HCT116 (cell line): ENCODE results near the gene IPCEF1. TPM values are rescaled to one million over a fixed set of nuclear protein-coding genes. Genes with fewer than 3 reads are reported as not detected.

Source experiments
- ATAC-seq: fragments of 200-7000 bp; cut with Tn5 transposase; 2 replicates; pipeline ENCODE4 v1.9.1; 2020; ENCODE audit warnings: mild to moderate bottlenecking, moderate library complexity
- BruUV-seq: library from RNA; stranded (reverse); fragments of 400-500 nt; replicated peaks from 2 replicates; lab custom pipeline; 2021; lab: Mats Ljungman, UMichigan
- CTCF ChIA-PET: fragments of 300-600 bp; sonication (Branson Sonifier 250); formaldehyde crosslinking; loops from one replicate; lab custom pipeline; 2021; ENCODE audit warnings: antibody characterized with exemption; lab: Charles Lee
- POLR2A ChIA-PET: fragments of 300-600, 350-600 bp; sonication (Branson Sonifier 250); formaldehyde crosslinking; loops from one replicate; lab custom pipeline; 2021; ENCODE audit warnings: antibody characterized with exemption; lab: Charles Lee
- RAD21 ChIA-PET, 2 experiments: fragments of 300-600 bp; sonication (Branson Sonifier 250); formaldehyde crosslinking; loops; one replicate each; lab custom pipeline; 2023; ENCODE audit warnings: low total read pairs in 2 of 2; ENCODE audit not compliant: uncharacterized antibody in 2 of 2, unreplicated experiment in 2 of 2, low non-redundant PET in 1 of 2; lab: Charles Lee
- DNase-seq: peaks from one replicate; pipeline ENCODE4 v3.0.0-alpha.2; 2010; ENCODE audit warnings: low read depth, low spot score
- H2AFZ ChIP-seq: fragments of 200-600 bp; shearing (Covaris generic), sonication (generic); 2 replicates; pipeline ENCODE4 v1.6.1; 2017; ENCODE audit warnings: low read depth, mixed run types, mixed read lengths, antibody characterized with exemption, low read length; ENCODE audit not compliant: poor library complexity, severe bottlenecking
- H3K27ac ChIP-seq: 2 replicates; pipeline ENCODE4 v1.5.1; 2012; ENCODE audit warnings: low read depth, low read length
- H3K27me3 ChIP-seq: fragments of 200-600 bp; sonication (generic); 2 replicates; pipeline ENCODE4 v1.6.1; 2016; ENCODE audit warnings: mixed run types, low read length, mixed read lengths; ENCODE audit not compliant: insufficient read depth
- H3K36me3 ChIP-seq, 2 experiments: fragments of 200-500 bp in 1 of 2; fragments of 200-600 bp in 1 of 2; sonication (Bioruptor generic) in 1 of 2; sonication (generic) in 1 of 2; 2 replicates each; pipeline versions ENCODE4 v1.5.1 to v1.6.1; 2014 to 2016; ENCODE audit warnings: low read length in 2 of 2, inconsistent platforms in 1 of 2, mixed read lengths in 1 of 2, mixed run types in 1 of 2; ENCODE audit not compliant: insufficient read depth in 2 of 2, control insufficient read depth in 1 of 2
- H3K4me1 ChIP-seq, 2 experiments: fragments of 200-600 bp in 1 of 2; sonication (generic) in 1 of 2; 2 replicates each; pipeline versions ENCODE4 v1.5.1 to v1.6.1; 2012 to 2017; ENCODE audit warnings: low read length in 2 of 2, inconsistent platforms in 1 of 2, mild to moderate bottlenecking in 1 of 2, mixed read lengths in 1 of 2, mixed run types in 1 of 2, moderate library complexity in 1 of 2; ENCODE audit not compliant: insufficient read depth in 2 of 2, control insufficient read depth in 1 of 2
- H3K4me2 ChIP-seq: fragments of 200-600 bp; sonication (generic); 2 replicates; pipeline ENCODE4 v1.6.1; 2017; ENCODE audit warnings: mixed run types, low read length, mixed read lengths
- H3K4me3 ChIP-seq, 2 experiments: fragments of 200-600 bp in 1 of 2; sonication (generic) in 1 of 2; replicated peaks in 1 of 2; 2 replicates each; pipeline ENCODE4 v1.5.1; 2011 to 2016; ENCODE audit warnings: low read length in 2 of 2, control low read depth in 1 of 2, low read depth in 1 of 2, mild to moderate bottlenecking in 1 of 2, mixed read lengths in 1 of 2, mixed run types in 1 of 2
- H3K79me2 ChIP-seq: fragments of 200-600 bp; sonication (generic); 2 replicates; pipeline ENCODE4 v1.6.1; 2017; ENCODE audit warnings: mild to moderate bottlenecking, mixed run types, low read length, moderate library complexity, mixed read lengths; ENCODE audit not compliant: insufficient read depth
- H3K9ac ChIP-seq: fragments of 200-600 bp; sonication (generic); 2 replicates; pipeline ENCODE4 v1.6.1; 2016; ENCODE audit warnings: low read length, mixed read lengths
- H3K9me2 ChIP-seq: fragments of 200-600 bp; sonication (generic), shearing (Covaris generic); 2 replicates; pipeline ENCODE4 v1.6.1; 2017; ENCODE audit warnings: mixed run types, mild to moderate bottlenecking, moderate library complexity; ENCODE audit not compliant: insufficient read depth
- H3K9me3 ChIP-seq, 2 experiments: fragments of 200-500 bp in 1 of 2; fragments of 200-600 bp in 1 of 2; sonication (Bioruptor generic) in 1 of 2; sonication (generic) in 1 of 2; 2 replicates each; pipeline ENCODE4 v1.6.1; 2014 to 2017; ENCODE audit warnings: low read length in 2 of 2, mixed read lengths in 2 of 2, inconsistent platforms in 1 of 2, low read depth in 1 of 2, mild to moderate bottlenecking in 1 of 2, mixed run types in 1 of 2, moderate library complexity in 1 of 2; ENCODE audit not compliant: control insufficient read depth in 1 of 2, insufficient read depth in 1 of 2
- H4K20me1 ChIP-seq: fragments of 200-600 bp; sonication (generic), shearing (Covaris generic); 2 replicates; pipeline ENCODE4 v1.6.1; 2017; ENCODE audit warnings: mixed run types, mild to moderate bottlenecking, moderate library complexity; ENCODE audit not compliant: insufficient read depth
- CBX3 ChIP-seq: IDR thresholded peaks from 2 replicates; pipeline ENCODE4 v1.6.1; 2012; ENCODE audit warnings: low read depth
- CEBPB ChIP-seq: IDR thresholded peaks from 2 replicates; pipeline ENCODE4 v1.6.1; 2012; ENCODE audit warnings: low read depth
- EGR1 ChIP-seq: IDR thresholded peaks from 2 replicates; pipeline ENCODE4 v1.6.1; 2012; ENCODE audit warnings: low read depth
- ELF1 ChIP-seq: IDR thresholded peaks from 2 replicates; pipeline ENCODE4 v1.6.1; 2012; ENCODE audit warnings: low read depth, borderline replicate concordance
- EZH2 ChIP-seq: fragments of 200-600 bp; sonication (generic); IDR thresholded peaks from 2 replicates; pipeline ENCODE4 v1.6.1; 2017; ENCODE audit warnings: antibody characterized with exemption, mixed run types
- EZH2phosphoT487 ChIP-seq: fragments of 200-600 bp; IDR thresholded peaks from 2 replicates; pipeline ENCODE4 v1.6.1; 2018; ENCODE audit warnings: antibody characterized with exemption, borderline replicate concordance
- FOSL1 ChIP-seq: IDR thresholded peaks from 2 replicates; pipeline ENCODE4 v1.6.1; 2012; ENCODE audit warnings: low read depth
- POLR2AphosphoS5 ChIP-seq: IDR thresholded peaks from 2 replicates; pipeline ENCODE4 v1.6.1; 2011; ENCODE audit warnings: mild to moderate bottlenecking, low read depth, low read length, moderate library complexity
- RAD21 ChIP-seq: IDR thresholded peaks from 2 replicates; pipeline ENCODE4 v1.6.1; 2012; ENCODE audit warnings: low read depth, mild to moderate bottlenecking
- SRF ChIP-seq: IDR thresholded peaks from 2 replicates; pipeline ENCODE4 v1.6.1; 2012; ENCODE audit warnings: low read depth
- TCF7L2 ChIP-seq: IDR thresholded peaks from 2 replicates; pipeline ENCODE4 v1.7.0; 2011; ENCODE audit warnings: borderline replicate concordance, inconsistent platforms; ENCODE audit not compliant: insufficient read depth, insufficient read length; ENCODE audit errors: extremely low read depth
- YY1 ChIP-seq: IDR thresholded peaks from 2 replicates; pipeline ENCODE4 v1.6.1; 2011; ENCODE audit warnings: low read length, low read depth, moderate library complexity, mild to moderate bottlenecking; ENCODE audit not compliant: insufficient replicate concordance; ENCODE audit errors: extremely low read depth
- ZNF274 ChIP-seq: fragments of 200-500 bp; sonication (Bioruptor generic); IDR thresholded peaks from 2 replicates; pipeline ENCODE4 v1.6.1; 2014; ENCODE audit warnings: mild to moderate bottlenecking, low read depth, low read length, inconsistent platforms
- intact Hi-C: fragments of 100-400 bp; cut with micrococcal nuclease; formaldehyde crosslinking; loops from 2 replicates; pipeline ENCODE4 v1.10.0; 2022
- total RNA-seq: library from RNA; stranded (reverse); gene quantifications from one replicate; pipeline ENCODE4 v1.2.1, GENCODE V29; 2021; ENCODE audit not compliant: unreplicated experiment
- TF ChIP-seq, protein P1 (sequence below), 3 experiments: fragments of 200-600 bp in 1 of 3; sonication (generic) in 1 of 3; IDR thresholded peaks in 2 of 3; conservative IDR thresholded peaks in 1 of 3; 2 replicates each; pipeline ENCODE4 v1.5.1; 2012 to 2017; ENCODE audit warnings: low read depth in 2 of 3, low read length in 2 of 3, antibody characterized with exemption in 1 of 3, borderline replicate concordance in 1 of 3, control low read depth in 1 of 3, mild to moderate bottlenecking in 1 of 3, mixed read lengths in 1 of 3, mixed run types in 1 of 3, moderate library complexity in 1 of 3; ENCODE audit not compliant: insufficient read depth in 1 of 3
- TF ChIP-seq, protein P2 (sequence below): IDR thresholded peaks from 2 replicates; pipeline ENCODE4 v1.6.1; 2012
- TF ChIP-seq, protein P3 (sequence below): IDR thresholded peaks from 2 replicates; pipeline ENCODE4 v1.6.1; 2011; ENCODE audit warnings: mild to moderate bottlenecking, low read length, moderate library complexity; ENCODE audit not compliant: insufficient replicate concordance; ENCODE audit errors: extremely low read depth
- TF ChIP-seq, protein P4 (sequence below): IDR thresholded peaks from 2 replicates; pipeline ENCODE4 v1.6.1; 2012

Gene IPCEF1
- total RNA-seq, 1 experiment from 2014 or later: 0.32 TPM

DNA sequence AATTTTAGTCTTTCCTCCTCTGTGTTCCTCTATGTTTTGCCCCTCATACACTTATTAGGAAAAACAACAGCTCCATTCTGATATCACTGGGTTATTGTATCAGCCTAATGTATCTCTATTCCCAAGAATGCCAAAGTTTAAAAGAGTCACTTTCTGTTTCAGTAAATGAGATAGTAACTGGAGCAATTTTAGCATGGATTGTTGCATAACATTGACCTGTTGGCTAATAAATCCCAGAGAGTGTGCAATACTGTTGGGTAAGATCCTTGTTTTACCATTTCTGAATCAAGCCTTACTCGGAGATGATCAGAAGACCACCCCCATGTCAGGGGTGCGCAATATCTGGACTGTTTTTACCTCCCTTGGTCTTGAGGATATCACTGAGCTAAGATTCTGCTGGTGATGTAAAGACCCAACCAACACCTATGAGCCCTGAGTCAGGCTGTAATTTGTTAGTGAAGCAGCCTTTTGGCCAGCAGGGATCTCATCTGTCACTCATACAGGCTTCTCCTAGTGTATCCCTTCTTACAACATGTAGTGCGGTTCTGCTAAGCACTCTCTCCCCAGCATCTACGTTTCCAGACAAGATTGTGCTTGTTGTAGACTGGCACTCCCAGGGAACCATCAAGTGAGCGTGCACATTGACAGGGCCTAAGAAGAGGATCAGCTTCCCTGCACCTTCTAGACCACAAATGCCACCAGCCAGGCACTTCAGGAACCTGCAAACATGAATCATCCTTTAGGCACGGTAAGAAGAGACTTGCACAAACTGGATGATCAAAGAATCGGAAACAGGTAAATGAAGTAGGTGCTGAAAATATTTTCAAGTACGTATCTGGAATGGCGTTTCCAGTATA, 11.5 kb upstream of the IPCEF1 start:
- intact Hi-C loops: no loop called here
- H3K4me2 ChIP-seq: no peak overlapping the region
- ATAC-seq: peak; percentile 52

DNA sequence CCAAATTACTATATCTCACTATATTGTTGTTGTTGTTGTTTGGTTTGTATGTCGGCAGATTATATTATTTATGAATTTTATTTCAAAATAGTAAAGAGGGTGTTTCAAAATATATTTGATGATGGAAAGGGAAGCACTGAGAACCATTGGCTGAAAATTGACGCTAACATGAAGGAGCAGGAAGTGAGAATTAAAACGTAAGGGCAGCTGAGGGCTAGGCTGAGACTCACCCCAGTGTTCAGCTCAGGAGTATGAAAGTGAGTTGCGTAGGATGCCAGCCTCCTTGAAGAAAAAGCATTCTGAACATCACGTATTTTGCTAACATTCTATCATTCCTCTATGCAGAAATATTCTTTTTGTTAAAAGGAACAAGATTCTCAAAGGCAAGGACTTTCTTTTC, 10.7 kb upstream of the IPCEF1 start:
- Histone ChIP-seq H3K4me3 (no peak overlapping the region), H3K27ac (no peak overlapping the region), H3K79me2 (no peaks in the 10 kb centered on the region), H3K4me2 (no peak overlapping the region), H3K9me3 (no peaks in the 10 kb centered on the region), H4K20me1 (no peaks in the 10 kb centered on the region), H3K4me1 (peaks cover 0 to 5% of the 10 kb centered on the region in 2 experiments; a peak in 1 of 4 replicates), H3K9me2 (no peaks in the 10 kb centered on the region), H3K36me3 (no peaks in the 10 kb centered on the region), H2AFZ (no peak overlapping the region), H3K9ac (no peak overlapping the region), H3K27me3 (no peaks in the 10 kb centered on the region)
- intact Hi-C loops: no loop called here
- ChIA-PET RAD21 (no interaction called here), CTCF (no interaction called here), POLR2A (no interaction called here)
- BruUV-seq: no TSS peak
- ATAC-seq: no peak
- no peak for DNase-seq
- TF ChIP-seq SRF (no peak), YY1 (no peak), ELF1 (no peak), EZH2 (no peak), ZNF274 (no peak), EZH2phosphoT487 (no peak), FOSL1 (no peak), CBX3 (no peak)
- TF ChIP-seq, protein P1, sequence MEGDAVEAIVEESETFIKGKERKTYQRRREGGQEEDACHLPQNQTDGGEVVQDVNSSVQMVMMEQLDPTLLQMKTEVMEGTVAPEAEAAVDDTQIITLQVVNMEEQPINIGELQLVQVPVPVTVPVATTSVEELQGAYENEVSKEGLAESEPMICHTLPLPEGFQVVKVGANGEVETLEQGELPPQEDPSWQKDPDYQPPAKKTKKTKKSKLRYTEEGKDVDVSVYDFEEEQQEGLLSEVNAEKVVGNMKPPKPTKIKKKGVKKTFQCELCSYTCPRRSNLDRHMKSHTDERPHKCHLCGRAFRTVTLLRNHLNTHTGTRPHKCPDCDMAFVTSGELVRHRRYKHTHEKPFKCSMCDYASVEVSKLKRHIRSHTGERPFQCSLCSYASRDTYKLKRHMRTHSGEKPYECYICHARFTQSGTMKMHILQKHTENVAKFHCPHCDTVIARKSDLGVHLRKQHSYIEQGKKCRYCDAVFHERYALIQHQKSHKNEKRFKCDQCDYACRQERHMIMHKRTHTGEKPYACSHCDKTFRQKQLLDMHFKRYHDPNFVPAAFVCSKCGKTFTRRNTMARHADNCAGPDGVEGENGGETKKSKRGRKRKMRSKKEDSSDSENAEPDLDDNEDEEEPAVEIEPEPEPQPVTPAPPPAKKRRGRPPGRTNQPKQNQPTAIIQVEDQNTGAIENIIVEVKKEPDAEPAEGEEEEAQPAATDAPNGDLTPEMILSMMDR (IDR thresholded peaks at IDR 0.05 in 2 of 3, conservative IDR thresholded peaks at IDR 0.05 in 1 of 3; ENCODE audit: borderline replicate concordance in 1 of 3, insufficient read depth in 1 of 3, low read depth in 2 of 3, low read length in 2 of 3): no peak
- TF ChIP-seq, protein P2, sequence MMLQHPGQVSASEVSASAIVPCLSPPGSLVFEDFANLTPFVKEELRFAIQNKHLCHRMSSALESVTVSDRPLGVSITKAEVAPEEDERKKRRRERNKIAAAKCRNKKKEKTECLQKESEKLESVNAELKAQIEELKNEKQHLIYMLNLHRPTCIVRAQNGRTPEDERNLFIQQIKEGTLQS: no peak
- TF ChIP-seq, protein P3, sequence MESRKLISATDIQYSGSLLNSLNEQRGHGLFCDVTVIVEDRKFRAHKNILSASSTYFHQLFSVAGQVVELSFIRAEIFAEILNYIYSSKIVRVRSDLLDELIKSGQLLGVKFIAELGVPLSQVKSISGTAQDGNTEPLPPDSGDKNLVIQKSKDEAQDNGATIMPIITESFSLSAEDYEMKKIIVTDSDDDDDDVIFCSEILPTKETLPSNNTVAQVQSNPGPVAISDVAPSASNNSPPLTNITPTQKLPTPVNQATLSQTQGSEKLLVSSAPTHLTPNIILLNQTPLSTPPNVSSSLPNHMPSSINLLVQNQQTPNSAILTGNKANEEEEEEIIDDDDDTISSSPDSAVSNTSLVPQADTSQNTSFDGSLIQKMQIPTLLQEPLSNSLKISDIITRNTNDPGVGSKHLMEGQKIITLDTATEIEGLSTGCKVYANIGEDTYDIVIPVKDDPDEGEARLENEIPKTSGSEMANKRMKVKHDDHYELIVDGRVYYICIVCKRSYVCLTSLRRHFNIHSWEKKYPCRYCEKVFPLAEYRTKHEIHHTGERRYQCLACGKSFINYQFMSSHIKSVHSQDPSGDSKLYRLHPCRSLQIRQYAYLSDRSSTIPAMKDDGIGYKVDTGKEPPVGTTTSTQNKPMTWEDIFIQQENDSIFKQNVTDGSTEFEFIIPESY: no peak

More for the DNA sequence above, 11.5 kb upstream of the IPCEF1 start:
- Histone ChIP-seq H3K36me3 (no peaks in the 10 kb centered on the region), H3K9me3 (no peaks in the 10 kb centered on the region), H3K4me3 (no peak overlapping the region), H3K4me1 (peaks cover 0 to 5% of the 10 kb centered on the region in 2 experiments; a peak in 1 of 4 replicates), H3K9me2 (no peaks in the 10 kb centered on the region), H3K9ac (no peak overlapping the region)
- TF ChIP-seq EGR1 (no peak), TCF7L2 (no peak), CEBPB (no peak), RAD21 (no peak), ELF1 (no peak), POLR2AphosphoS5 (no peak)
- TF ChIP-seq, protein P4, sequence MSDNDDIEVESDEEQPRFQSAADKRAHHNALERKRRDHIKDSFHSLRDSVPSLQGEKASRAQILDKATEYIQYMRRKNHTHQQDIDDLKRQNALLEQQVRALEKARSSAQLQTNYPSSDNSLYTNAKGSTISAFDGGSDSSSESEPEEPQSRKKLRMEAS: no peak
- TF ChIP-seq, all 23 proteins: peak for 0
- Histone ChIP-seq H2AFZ (no peak overlapping the region), H3K27me3 (no peaks in the 10 kb centered on the region), H3K27ac (no peak overlapping the region), H4K20me1 (no peaks in the 10 kb centered on the region), H3K79me2 (no peaks in the 10 kb centered on the region)
- no TSS peak for BruUV-seq
- no peak for DNase-seq
- ChIA-PET POLR2A (no interaction called here), CTCF (no interaction called here), RAD21 (no interaction called here)
